Lung (tissue), 12 donors: ENCODE data around the gene SLC9A9. TPM values are rescaled to one million over a fixed set of nuclear protein-coding genes. Genes with fewer than 3 reads are reported as not detected.
"Not testable (repeated sequence)": the region's sequence is repeated elsewhere in the genome, so short reads cannot be mapped to it uniquely, and the experiment has no call there.

ENCODE experiments used
- ATAC-seq: fragments of 200-7000 bp; cut with Tn5 transposase; one replicate; pipeline ENCODE4 v1.9.1; 2020; ENCODE audit warnings: moderate number of reproducible peaks; ENCODE audit not compliant: insufficient read depth, low FRiP score
- DNase-seq, 3 donors: peaks; one replicate each; pipeline ENCODE4 v3.0.0-alpha.2; 2013 to 2017
- H3K27ac ChIP-seq, 2 donors: one replicate each; pipeline ENCODE4 v1.5.1; 2013; ENCODE audit warnings: mild to moderate bottlenecking in 2 of 2, moderate library complexity in 2 of 2, control low read depth in 1 of 2, inconsistent platforms in 1 of 2, low read depth in 1 of 2, low read length in 1 of 2
- H3K27me3 ChIP-seq, 3 donors: one replicate each; pipeline ENCODE4 v1.5.1; 2013; ENCODE audit warnings: low read length in 2 of 3; ENCODE audit not compliant: control insufficient read depth in 3 of 3, insufficient read depth in 3 of 3
- H3K36me3 ChIP-seq, 4 donors: one replicate each; pipeline ENCODE4 v1.5.1; 2013; ENCODE audit warnings: low read length in 4 of 4, mild to moderate bottlenecking in 1 of 4, moderate library complexity in 1 of 4; ENCODE audit not compliant: control insufficient read depth in 4 of 4, insufficient read depth in 4 of 4
- H3K4me1 ChIP-seq, 5 donors: one replicate each; pipeline ENCODE4 v1.5.1; 2013; ENCODE audit warnings: low read length in 5 of 5, mild to moderate bottlenecking in 2 of 5, moderate library complexity in 1 of 5; ENCODE audit not compliant: control insufficient read depth in 5 of 5, insufficient read depth in 5 of 5
- H3K4me3 ChIP-seq: one replicate; pipeline ENCODE4 v1.5.1; 2013; ENCODE audit warnings: mild to moderate bottlenecking, control low read depth, moderate library complexity
- H3K9ac ChIP-seq, 2 donors: one replicate each; pipeline ENCODE4 v1.5.1; 2013; ENCODE audit warnings: low read length in 2 of 2, control low read depth in 1 of 2; ENCODE audit not compliant: insufficient read depth in 1 of 2
- H3K9me3 ChIP-seq, 4 donors: one replicate each; pipeline ENCODE4 v1.5.1; 2013; ENCODE audit warnings: low read length in 3 of 4, mild to moderate bottlenecking in 1 of 4, moderate library complexity in 1 of 4; ENCODE audit not compliant: control insufficient read depth in 4 of 4, insufficient read depth in 3 of 4
- WGBS, 2 donors: extraction: QIAGEN DNeasy Blood & Tissue Kit; methylation state at CpG; one replicate each; pipeline ENCODE4 v1.1.7; 2013; 5-methylcytosine and 5-hydroxymethylcytosine counted together
- polyA plus RNA-seq, 2 donors: library from polyadenylated mRNA; stranded (reverse); fragments of 200-250 nt; gene quantifications; one replicate each; pipeline ENCODE4 v1.2.1, GENCODE V29; 2013
- total RNA-seq, 2 donors: library from RNA; depleted of rRNA in 1 of 2; stranded (reverse); fragments of >200 nt in 1 of 2; gene quantifications; one replicate each; pipeline ENCODE4 v1.2.1, GENCODE V29; 2014 to 2021
- TF ChIP-seq, protein P1 (sequence below): IDR thresholded peaks from 2 replicates; pipeline ENCODE4 v1.5.1; 2012; ENCODE audit warnings: mild to moderate bottlenecking; ENCODE audit errors: control extremely low read depth, extremely low read depth
- donor health status: control.
- donor health status: control.
- donor health status: Bipolar disorder and iron deficiency.
- donor health status: healthy.
- donor health status: DM: yes; HTN: yes; CAD: no.

SLC9A9 gene
- total and polyA plus RNA-seq, 4 donors: 2.2 to 66.3 (median 8.2) TPM

DNA sequence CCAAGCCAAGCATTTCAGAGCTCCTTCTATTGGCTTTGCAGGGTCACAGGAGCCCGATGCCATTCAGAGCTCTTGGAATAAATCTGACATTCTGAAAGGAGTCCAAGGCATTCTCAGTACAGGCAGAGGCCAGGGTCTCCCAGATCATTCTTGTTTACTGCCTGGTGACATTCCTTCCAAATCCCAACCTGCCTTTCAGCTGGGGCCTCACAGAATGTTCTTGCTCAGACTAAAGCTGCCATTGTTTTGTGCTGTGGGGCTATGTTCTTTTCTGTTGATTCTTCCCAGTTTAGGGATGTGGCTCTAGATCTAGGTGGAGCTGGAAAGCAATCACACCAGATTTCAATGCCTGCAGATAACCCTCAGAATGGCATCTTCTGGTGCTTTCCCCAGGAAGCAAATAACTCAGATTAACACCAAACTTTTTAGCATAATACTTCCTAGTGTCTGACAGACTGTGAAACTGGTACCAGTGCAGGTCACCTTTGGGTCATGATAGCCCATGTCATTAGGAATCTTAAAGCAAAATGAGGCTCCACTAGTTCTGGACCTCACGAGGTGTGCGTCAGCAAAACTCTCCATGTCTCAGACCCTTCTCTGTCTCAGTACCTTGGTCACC, 561.8 kb downstream of the SLC9A9 start:
- no peaks in the 10 kb centered on the region for H3K9me3 ChIP-seq
- H3K27me3 ChIP-seq: no peaks in the 10 kb centered on the region
- no peak for ATAC-seq
- TF ChIP-seq, protein P1, sequence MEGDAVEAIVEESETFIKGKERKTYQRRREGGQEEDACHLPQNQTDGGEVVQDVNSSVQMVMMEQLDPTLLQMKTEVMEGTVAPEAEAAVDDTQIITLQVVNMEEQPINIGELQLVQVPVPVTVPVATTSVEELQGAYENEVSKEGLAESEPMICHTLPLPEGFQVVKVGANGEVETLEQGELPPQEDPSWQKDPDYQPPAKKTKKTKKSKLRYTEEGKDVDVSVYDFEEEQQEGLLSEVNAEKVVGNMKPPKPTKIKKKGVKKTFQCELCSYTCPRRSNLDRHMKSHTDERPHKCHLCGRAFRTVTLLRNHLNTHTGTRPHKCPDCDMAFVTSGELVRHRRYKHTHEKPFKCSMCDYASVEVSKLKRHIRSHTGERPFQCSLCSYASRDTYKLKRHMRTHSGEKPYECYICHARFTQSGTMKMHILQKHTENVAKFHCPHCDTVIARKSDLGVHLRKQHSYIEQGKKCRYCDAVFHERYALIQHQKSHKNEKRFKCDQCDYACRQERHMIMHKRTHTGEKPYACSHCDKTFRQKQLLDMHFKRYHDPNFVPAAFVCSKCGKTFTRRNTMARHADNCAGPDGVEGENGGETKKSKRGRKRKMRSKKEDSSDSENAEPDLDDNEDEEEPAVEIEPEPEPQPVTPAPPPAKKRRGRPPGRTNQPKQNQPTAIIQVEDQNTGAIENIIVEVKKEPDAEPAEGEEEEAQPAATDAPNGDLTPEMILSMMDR: no peak
- H3K36me3 ChIP-seq: no peaks in the 10 kb centered on the region
- no peak overlapping the region for H3K27ac ChIP-seq
- no peak for DNase-seq
- peaks cover 0 to 8% (median 0%) of the 10 kb centered on the region in 5 donors for H3K4me1 ChIP-seq
- WGBS, 2 donors: 96% methylated on average over 3 of the region's 3 CpGs
- no peak overlapping the region for H3K9ac ChIP-seq
- H3K4me3 ChIP-seq: no peak overlapping the region

GRCh38 chr3:143283432-143284128, 564.7 kb downstream of the SLC9A9 start:
- TF ChIP-seq, protein P1: no peak
- no peaks in the 10 kb centered on the region for H3K27me3 ChIP-seq
- H3K27ac ChIP-seq: no peak overlapping the region
- H3K9me3 ChIP-seq: no peaks in the 10 kb centered on the region
- DNase-seq (no peak), ATAC-seq (no peak)
- H3K9ac ChIP-seq: no peak overlapping the region
- no peak overlapping the region for H3K4me3 ChIP-seq
- no peaks in the 10 kb centered on the region for H3K4me1 ChIP-seq
- no peaks in the 10 kb centered on the region for H3K36me3 ChIP-seq
- 80 to 89% methylated on average over 4 of the region's 4 CpGs for WGBS, 2 donors

GRCh38 chr3:143280984-143281383, 567.3 kb downstream of the SLC9A9 start:
- peaks cover 0 to 2% (median 0%) of the 10 kb centered on the region in 4 donors for H3K9me3 ChIP-seq
- no peak overlapping the region for H3K9ac ChIP-seq
- DNase-seq (no peak), ATAC-seq (no peak)
- no peaks in the 10 kb centered on the region for H3K27me3 ChIP-seq
- 95% methylated on average over 2 of the region's 2 CpGs for WGBS, 2 donors
- H3K36me3 ChIP-seq: no peaks in the 10 kb centered on the region
- no peak overlapping the region for H3K4me3 ChIP-seq
- no peak overlapping the region for H3K27ac ChIP-seq
- TF ChIP-seq, protein P1: no peak
- H3K4me1 ChIP-seq: no peaks in the 10 kb centered on the region

GRCh38 chr3:143279567-143279966, 568.7 kb downstream of the SLC9A9 start:
- H3K27ac ChIP-seq, H3K9me3 ChIP-seq, ATAC-seq, H3K4me1 ChIP-seq, DNase-seq, H3K27me3 ChIP-seq, H3K36me3 ChIP-seq, H3K4me3 ChIP-seq, H3K9ac ChIP-seq: not testable (repeated sequence)
- WGBS, 2 donors: 95 to 97% methylated on average over 5 of the region's 5 CpGs
